Tibial nerve (tissue), 4 donors: ENCODE measurements around the gene CFAP46.

ENCODE experiments used
- EP300 ChIP-seq, 2 donors: sonication (generic); formaldehyde crosslinking; IDR thresholded peaks; one replicate each; pipeline ENCODE4 v1.6.1; 2017; ENCODE audit warnings: antibody characterized with exemption in 2 of 2, mild to moderate bottlenecking in 1 of 2
- POLR2A ChIP-seq, 2 donors: fragments of 450-650 bp; IDR thresholded peaks; one replicate each; pipeline ENCODE4 v1.6.1; 2017; ENCODE audit warnings: antibody characterized with exemption in 2 of 2, mild to moderate bottlenecking in 2 of 2, moderate library complexity in 2 of 2
- TF ChIP-seq, protein P1 (sequence below), 5 experiments: fragments of 200-600 bp in 3 of 5; fragments of 450-650 bp in 2 of 5; sonication (generic) in 3 of 5; IDR thresholded peaks; one replicate each; pipeline ENCODE4 v1.5.1; 2016 to 2019; ENCODE audit warnings: antibody characterized with exemption in 5 of 5, mild to moderate bottlenecking in 3 of 5, moderate library complexity in 2 of 5

DNA sequence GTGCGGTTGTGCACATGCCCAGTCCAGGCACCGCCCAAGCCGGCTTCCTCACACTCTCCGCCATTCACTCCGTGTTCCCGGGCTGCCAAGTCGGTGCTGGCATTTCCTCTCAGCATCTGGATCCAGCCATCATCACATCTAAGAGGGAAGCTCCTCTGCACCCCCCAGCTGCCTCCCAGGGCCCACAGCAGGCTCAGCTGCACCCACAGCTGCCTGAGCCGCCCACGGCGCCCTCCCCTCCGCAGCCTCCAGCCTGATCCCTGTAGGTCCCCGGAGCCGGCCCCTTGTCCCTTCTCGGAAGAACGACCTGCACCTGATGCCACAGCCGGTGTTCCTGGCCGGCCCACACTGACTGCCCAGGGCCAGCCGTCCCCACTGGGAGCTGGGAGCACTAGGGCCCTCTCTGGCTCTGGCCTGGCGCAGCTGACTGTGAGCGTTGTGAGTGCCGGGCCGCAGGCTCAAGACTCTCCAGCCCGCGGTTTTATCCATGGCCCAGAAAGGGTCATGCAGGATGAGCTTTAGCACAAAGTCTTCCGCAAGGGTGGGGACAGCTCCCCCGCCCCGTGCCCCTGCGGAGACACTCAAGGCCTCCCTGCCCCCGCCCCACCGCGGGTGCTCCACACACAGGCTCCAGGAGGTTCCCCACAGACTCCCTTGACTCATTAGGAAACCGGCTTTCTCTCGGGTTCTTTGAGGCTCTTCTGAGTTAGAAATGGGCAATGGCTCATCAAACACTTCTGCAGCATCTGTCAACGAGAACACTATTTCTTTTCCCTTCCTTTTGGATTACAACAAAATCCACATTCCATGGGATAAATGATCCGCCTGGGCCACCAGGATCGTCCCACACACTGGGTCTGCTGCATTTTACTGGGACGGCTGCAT is 31.2 kb downstream of the CFAP46 start:
- TF ChIP-seq POLR2A (IDR thresholded peaks at IDR 0.05) (no peak), EP300 (IDR thresholded peaks at IDR 0.05) (no peak)
- TF ChIP-seq, protein P1, sequence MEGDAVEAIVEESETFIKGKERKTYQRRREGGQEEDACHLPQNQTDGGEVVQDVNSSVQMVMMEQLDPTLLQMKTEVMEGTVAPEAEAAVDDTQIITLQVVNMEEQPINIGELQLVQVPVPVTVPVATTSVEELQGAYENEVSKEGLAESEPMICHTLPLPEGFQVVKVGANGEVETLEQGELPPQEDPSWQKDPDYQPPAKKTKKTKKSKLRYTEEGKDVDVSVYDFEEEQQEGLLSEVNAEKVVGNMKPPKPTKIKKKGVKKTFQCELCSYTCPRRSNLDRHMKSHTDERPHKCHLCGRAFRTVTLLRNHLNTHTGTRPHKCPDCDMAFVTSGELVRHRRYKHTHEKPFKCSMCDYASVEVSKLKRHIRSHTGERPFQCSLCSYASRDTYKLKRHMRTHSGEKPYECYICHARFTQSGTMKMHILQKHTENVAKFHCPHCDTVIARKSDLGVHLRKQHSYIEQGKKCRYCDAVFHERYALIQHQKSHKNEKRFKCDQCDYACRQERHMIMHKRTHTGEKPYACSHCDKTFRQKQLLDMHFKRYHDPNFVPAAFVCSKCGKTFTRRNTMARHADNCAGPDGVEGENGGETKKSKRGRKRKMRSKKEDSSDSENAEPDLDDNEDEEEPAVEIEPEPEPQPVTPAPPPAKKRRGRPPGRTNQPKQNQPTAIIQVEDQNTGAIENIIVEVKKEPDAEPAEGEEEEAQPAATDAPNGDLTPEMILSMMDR (IDR thresholded peaks at IDR 0.05), result no peak
